Activated CD8-positive, alpha-beta memory T cell treated with anti-CD3 and anti-CD28 coated beads, Interleukin-2, amount 50 U/mL, for 24 hours (primary cell): ENCODE measurements around the gene SLC39A7.
"Not testable (repeated sequence)": the region's sequence is repeated elsewhere in the genome, so short reads cannot be mapped to it uniquely, and the experiment has no call there.

Experiments used
- DNase-seq: peaks from one replicate; pipeline ENCODE4 v3.0.0-alpha.2; 2020; ENCODE audit errors: extremely low read depth

SLC39A7 gene

DNA sequence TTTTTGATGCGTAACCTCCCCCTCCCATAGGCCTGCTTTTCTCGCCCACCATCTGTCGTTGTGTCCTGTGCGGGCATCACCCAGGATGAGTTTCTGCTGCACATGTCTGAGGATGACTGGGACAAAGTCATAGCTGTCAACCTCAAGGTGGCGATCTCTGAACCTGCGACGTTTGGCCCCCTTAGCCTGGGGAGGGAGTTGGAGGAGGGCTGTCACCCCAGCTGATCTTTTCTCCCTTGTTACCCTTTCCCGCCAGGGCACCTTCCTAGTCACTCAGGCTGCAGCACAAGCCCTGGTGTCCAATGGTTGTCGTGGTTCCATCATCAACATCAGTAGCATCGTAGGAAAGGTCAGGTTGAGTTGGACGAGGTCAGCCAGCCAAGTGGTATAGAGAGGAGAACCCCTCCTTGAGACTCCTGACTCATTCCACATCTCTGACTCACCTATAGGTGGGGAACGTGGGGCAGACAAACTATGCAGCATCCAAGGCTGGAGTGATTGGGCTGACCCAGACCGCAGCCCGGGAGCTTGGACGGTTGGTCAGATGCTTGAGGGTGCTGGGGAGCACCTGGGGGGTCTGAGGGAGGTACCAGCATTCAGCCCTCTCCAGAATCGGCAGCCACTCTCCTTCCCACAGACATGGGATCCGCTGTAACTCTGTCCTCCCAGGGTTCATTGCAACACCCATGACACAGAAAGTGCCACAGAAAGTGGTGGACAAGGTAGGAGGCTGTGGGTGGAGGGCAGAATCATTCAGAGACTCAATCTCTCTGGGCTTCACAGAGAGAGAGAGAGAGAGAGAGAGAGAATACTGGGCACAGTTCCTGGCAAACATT is 4.7 kb downstream of the SLC39A7 start:
- DNase-seq = no peak

- no peak for DNase-seq
These were observed 5.6 kb downstream of the SLC39A7 start for GRCh38 chr6:33206027-33206863.

DNA sequence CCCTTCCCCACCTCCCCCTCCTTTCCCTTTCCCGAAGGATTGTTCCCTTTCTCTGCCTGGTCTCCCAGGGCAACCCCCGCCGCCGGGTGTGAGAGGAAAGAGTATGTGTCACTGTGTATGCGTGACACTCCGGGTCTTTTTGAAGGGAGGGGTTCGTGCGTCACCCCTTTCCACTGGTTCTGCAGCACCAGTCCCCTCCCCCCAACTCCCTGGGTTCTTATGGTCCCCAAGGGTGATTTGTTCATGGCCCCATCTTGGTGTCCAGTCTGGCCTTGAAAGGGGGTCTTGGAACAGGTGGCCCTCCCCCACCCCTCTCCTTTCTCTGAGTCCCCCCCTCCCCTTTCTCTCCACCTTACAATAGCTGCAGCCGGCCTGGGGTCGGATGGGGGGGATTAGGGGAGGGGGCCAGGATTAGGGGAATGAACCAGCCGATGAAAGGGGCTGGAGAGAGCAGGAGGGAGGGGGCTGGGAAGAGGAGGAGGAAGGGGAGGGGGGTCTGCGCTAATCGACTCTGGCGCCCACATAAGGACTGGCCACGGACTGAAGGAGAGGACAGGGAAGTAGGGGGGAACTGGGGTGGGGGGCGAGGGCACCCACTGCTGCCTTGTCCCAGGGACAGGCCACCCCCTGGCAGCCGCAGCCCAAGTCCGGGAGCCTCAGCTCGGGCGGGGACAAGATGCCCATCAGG is 6.3 kb downstream of the SLC39A7 start:
- no peak for DNase-seq

- no peak for DNase-seq
These were observed 7.0 kb downstream of the SLC39A7 start for GRCh38 chr6:33207552-33208090.

GRCh38 chr6:33208091-33208967 is 7.7 kb downstream of the SLC39A7 start, which contains the start of gene RING1:
TSS of gene RING1 (plus strand) at chr6:33208500. CDS start at chr6:33208823, 323 bp downstream.
- no peak for DNase-seq

- no peak for DNase-seq
These were observed 9.2 kb downstream of the SLC39A7 start for GRCh38 chr6:33209856-33210255.

DNA sequence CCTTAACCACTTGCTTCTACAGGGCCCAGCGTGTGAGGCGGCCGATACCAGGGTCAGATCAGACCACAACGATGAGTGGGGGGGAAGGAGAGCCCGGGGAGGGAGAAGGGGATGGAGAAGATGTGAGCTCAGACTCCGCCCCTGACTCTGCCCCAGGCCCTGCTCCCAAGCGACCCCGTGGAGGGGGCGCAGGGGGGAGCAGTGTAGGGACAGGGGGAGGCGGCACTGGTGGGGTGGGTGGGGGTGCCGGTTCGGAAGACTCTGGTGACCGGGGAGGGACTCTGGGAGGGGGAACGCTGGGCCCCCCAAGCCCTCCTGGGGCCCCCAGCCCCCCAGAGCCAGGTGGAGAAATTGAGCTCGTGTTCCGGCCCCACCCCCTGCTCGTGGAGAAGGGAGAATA is 10.5 kb downstream of the SLC39A7 start:
- no peak for DNase-seq

DNA sequence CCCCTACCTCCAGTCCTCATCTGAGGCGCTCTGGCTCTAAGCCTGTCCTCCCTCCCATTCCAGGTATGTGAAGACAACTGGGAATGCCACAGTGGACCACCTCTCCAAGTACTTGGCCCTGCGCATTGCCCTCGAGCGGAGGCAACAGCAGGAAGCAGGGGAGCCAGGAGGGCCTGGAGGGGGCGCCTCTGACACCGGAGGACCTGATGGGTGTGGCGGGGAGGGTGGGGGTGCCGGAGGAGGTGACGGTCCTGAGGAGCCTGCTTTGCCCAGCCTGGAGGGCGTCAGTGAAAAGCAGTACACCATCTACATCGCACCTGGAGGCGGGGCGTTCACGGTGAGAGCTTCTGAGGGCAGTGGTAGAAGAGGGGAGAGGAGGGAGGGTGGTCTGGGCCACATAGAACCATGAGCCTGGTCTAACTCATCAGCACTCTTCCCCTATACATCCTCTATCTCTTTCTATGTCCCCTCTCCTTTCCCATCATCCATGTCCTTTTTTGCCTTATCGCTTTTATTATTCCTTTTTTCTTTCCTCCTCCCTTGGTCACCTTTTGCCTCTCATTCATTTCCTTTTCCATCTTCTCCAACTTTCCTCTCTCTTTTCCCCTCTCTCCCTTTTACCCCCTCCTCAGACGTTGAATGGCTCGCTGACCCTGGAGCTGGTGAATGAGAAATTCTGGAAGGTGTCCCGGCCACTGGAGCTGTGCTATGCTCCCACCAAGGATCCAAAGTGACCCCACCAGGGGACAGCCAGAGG is 11.2 kb downstream of the SLC39A7 start:
- no peak for DNase-seq

- DNase-seq = no peak
These were observed 12.1 kb downstream of the SLC39A7 start for GRCh38 chr6:33212857-33213165.

GRCh38 chr6:33213166-33213988 is 12.7 kb downstream of the SLC39A7 start:
- no peak for DNase-seq

DNA sequence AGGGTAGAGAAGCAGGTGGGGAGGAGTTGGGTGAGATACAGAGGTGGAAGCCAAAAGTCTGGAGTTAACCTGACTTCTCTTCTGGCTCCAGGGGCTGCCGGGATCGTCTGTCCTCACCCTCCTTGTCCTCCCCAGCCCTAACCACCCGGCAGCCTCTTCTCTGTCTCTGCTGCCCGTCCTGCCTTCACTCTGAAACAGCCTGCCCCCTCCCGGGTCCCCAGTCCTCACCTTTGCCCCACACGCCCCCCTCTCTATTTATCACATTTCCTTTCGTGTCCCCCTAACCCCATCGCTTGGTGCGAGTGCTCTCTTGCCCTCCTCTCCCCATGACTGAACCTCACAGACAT is 13.3 kb downstream of the SLC39A7 start:
- DNase-seq = no peak

DNA sequence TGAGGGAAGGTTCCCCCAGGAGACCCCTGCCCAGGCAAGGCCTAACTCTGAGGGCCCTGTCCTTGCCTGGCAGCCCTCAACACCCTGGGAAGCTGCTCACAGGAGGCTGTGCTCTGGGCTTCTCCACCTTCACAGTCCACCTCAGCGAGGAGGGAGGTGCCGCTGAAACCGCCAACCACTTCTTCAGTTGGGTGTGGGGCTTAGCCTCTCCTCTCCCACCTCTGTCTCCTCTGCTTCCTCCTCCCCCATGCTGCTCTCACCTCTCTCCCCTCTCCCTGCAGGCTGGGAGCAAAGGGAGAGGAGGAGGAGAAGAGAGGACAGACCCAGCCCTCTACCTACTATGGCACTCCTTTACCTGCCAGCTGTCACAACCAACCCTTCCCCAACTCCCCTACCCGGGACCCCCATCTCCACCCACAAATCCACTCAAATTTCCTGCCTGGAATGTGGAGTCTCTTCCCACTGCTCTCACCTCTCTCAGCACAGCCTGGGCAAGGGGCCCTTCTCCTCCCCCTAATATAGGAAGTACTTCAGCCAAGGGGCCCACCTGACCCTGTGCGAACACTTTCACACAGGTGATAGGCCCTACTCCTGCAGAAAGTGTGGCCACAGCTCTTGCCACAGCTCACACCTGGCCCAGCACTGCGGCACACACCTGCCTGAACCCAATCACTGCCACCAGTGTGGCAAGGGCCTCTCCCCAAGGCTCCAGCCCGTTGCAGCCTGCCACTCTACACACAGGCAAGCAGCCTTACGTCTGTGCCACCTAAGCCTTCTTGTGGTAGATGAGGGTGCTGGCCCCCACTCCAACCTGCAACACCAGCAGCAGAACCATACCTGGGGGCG is 14.8 kb downstream of the SLC39A7 start:
- DNase-seq = no peak

DNA sequence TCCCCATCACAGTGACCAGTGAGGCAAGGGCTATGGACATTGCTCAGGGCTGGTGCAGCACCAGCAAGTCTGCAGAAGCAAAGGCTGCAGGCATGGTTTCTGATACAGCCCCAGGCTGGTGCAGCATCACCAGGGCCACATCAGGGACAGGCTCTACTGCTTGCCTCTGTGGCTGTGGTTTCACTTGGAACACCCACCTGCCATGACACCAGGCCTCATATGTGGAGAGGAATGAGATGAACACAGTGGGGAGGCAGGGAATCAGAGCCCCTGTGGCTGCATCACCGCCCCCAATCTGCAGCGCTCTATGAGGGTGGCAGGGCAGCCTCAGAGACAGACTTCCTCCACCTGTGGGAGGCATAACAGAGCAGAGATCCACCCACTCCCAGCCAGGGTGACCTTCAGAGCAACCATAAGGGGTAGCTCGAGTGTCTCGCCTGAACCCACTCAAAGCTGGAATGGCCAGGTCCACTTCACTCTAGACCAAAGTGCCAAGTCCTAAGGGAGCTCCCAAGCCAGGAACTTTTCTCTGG is 15.5 kb downstream of the SLC39A7 start:
- no peak for DNase-seq

GRCh38 chr6:33217246-33217645 is 16.6 kb downstream of the SLC39A7 start:
- DNase-seq = no peak

- DNase-seq = no peak
These were observed 17.0 kb downstream of the SLC39A7 start for GRCh38 chr6:33217681-33218080.

- DNase-seq = not testable (repeated sequence)
These were observed 25.9 kb downstream of the SLC39A7 start for GRCh38 chr6:33226503-33227120.

GRCh38 chr6:33235221-33235634 is 34.6 kb downstream of the SLC39A7 start:
- no peak for DNase-seq

DNA sequence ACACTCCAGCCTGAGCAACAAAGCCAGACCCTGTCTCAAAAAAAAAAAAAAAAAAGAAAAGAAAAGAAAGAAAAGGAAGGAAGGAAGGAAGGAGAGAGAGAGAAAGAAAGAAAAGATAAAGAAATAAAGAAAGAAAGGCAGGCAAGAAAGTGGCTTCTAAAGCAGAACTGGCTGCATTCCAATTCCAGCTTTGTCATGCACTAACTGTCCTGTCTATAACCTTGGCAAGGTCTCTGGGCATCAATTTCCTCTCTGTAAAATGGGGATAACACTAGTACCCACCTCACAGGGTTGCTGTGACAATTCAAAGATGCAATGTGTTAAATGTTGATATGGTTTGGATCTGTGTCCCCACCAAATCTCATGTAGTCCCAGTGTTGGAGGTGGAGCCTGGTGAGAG is 35.7 kb downstream of the SLC39A7 start:
- DNase-seq = no peak
